Measurements from ENCODE around the gene DDX53.

The DDX53 gene

GRCh38 chrX:22999696-23000223 is at the start of gene DDX53:
Gene DDX53 (plus strand): TSS chrX:22999960. CDS start chrX:23000058, 98 bp downstream.
- no peak for DNase-seq

- DNase-seq, result no peak
These were observed 49.2 kb upstream of the DDX53 start for GRCh38 chrX:22950269-22951266.

- no peak for DNase-seq
These were observed 47.8 kb upstream of the DDX53 start for GRCh38 chrX:22952010-22952409.

GRCh38 chrX:22958250-22958649 is 41.5 kb upstream of the DDX53 start:
- no peak for DNase-seq

GRCh38 chrX:22959204-22959920 is 40.4 kb upstream of the DDX53 start:
- no peak for DNase-seq

GRCh38 chrX:22963196-22963595 is 36.6 kb upstream of the DDX53 start:
- no peak for DNase-seq

GRCh38 chrX:22968494-22968893 is 31.3 kb upstream of the DDX53 start:
- DNase-seq, result no peak

- no peak for DNase-seq
These were observed 30.3 kb upstream of the DDX53 start for GRCh38 chrX:22969411-22969810.

GRCh38 chrX:22970861-22971260 is 28.9 kb upstream of the DDX53 start:
- no peak for DNase-seq

GRCh38 chrX:22974616-22975015 is 25.1 kb upstream of the DDX53 start:
- DNase-seq, result no peak

- no peak for DNase-seq
These were observed 24.0 kb upstream of the DDX53 start for GRCh38 chrX:22975786-22976185.

GRCh38 chrX:22985958-22986357 is 13.8 kb upstream of the DDX53 start:
- DNase-seq, result no peak

- DNase-seq, result no peak
These were observed 12.3 kb upstream of the DDX53 start for GRCh38 chrX:22987452-22987851.

GRCh38 chrX:23003116-23003515 is 3.4 kb downstream of the DDX53 start:
- no peak for DNase-seq

- peak; percentile 0 for DNase-seq
These were observed 8.8 kb downstream of the DDX53 start for GRCh38 chrX:23008431-23009099.

- DNase-seq, result no peak
These were observed 12.4 kb downstream of the DDX53 start for GRCh38 chrX:23012162-23012561.

GRCh38 chrX:23012636-23013035 is 12.9 kb downstream of the DDX53 start:
- DNase-seq, result peak; percentile 1

- DNase-seq, result peak; percentile 76
These were observed 13.6 kb downstream of the DDX53 start for GRCh38 chrX:23013366-23013765.

GRCh38 chrX:23031600-23031999 is 31.8 kb downstream of the DDX53 start:
- DNase-seq, result no peak

- no peak for DNase-seq
These were observed 35.7 kb downstream of the DDX53 start for GRCh38 chrX:23035493-23035892.

GRCh38 chrX:23046443-23046842 is 46.7 kb downstream of the DDX53 start:
- no peak for DNase-seq

GRCh38 chrX:23048806-23049573 is 49.2 kb downstream of the DDX53 start:
- no peak for DNase-seq

All from eye (tissue), 1 donor.